ENCODE measurements around the gene DIPK1A. TPM values are rescaled to one million over a fixed set of nuclear protein-coding genes. Genes with fewer than 3 reads are reported as not detected.

DIPK1A gene
- total RNA-seq, 1 experiment from 2014 or later: 3.8 TPM

GRCh38 chr1:92857817-92858216, 103.4 kb downstream of the DIPK1A start:
- Histone ChIP-seq H2AK5ac (ENCODE audit: insufficient read length, low read length) (no peak overlapping the region), H3K4me1 (ENCODE audit: insufficient read depth, low read length) (no peaks in the 10 kb centered on the region), H3T11ph (ENCODE audit: low read length) (no peak overlapping the region), H4K20me1 (ENCODE audit: control insufficient read depth, insufficient read depth, insufficient read length) (no peaks in the 10 kb centered on the region), H3K23me2 (ENCODE audit: insufficient read length, low read depth, low read length, poor library complexity, severe bottlenecking) (no peaks in the 10 kb centered on the region), H2BK20ac (ENCODE audit: low read depth, low read length, poor library complexity, severe bottlenecking) (no peak overlapping the region), H3K14ac (ENCODE audit: insufficient read depth, low read length) (no peak overlapping the region), H3K23ac (ENCODE audit: insufficient read length, low read depth, low read length) (no peak overlapping the region), H3K4ac (ENCODE audit: low read depth, low read length) (no peak overlapping the region), H3K27me3 (ENCODE audit: insufficient read depth, low read length) (no peaks in the 10 kb centered on the region), H2AFZ (ENCODE audit: low read length) (no peak overlapping the region), H2BK15ac (ENCODE audit: low read depth, low read length) (no peak overlapping the region), H2BK5ac (ENCODE audit: insufficient read length, low read length) (no peak overlapping the region), H3K4me2 (ENCODE audit: insufficient read depth, insufficient read length, low read length) (no peak overlapping the region), H3K27ac (ENCODE audit: insufficient read length, low read depth, low read length) (no peak overlapping the region), H3K79me2 (ENCODE audit: insufficient read depth, low read length) (no peaks in the 10 kb centered on the region), H3K56ac (ENCODE audit: insufficient read length, low read depth, low read length) (no peak overlapping the region), H2BK12ac (ENCODE audit: insufficient read length, low read depth, low read length) (no peak overlapping the region), H3K9ac (ENCODE audit: extremely low read depth, insufficient read length, low read length) (no peak overlapping the region), H4K5ac (ENCODE audit: insufficient read length, low read depth, low read length) (no peak overlapping the region), H3K79me1 (ENCODE audit: insufficient read depth, low read depth, low read length, poor library complexity, severe bottlenecking) (no peaks in the 10 kb centered on the region), H4K91ac (ENCODE audit: insufficient read length, low read depth, low read length) (no peak overlapping the region), H3K9me3 (ENCODE audit: control insufficient read depth, low read depth, low read length) (no peaks in the 10 kb centered on the region), H4K8ac (replicated peaks; ENCODE audit: insufficient read length, low read depth, low read length) (no peak overlapping the region), H3K18ac (ENCODE audit: insufficient read length, low read depth, low read length) (no peak overlapping the region), H2BK120ac (ENCODE audit: low read depth, low read length, poor library complexity, severe bottlenecking) (no peak overlapping the region)
- H3K9me3 Mint-ChIP-seq: no peaks in the 10 kb centered on the region; a peak in 1 of 5 replicates
- DNase-seq: no peak
- H3K27me3 Mint-ChIP-seq (ENCODE audit: low read depth): no peaks in the 10 kb centered on the region
- no peaks in the 10 kb centered on the region; a peak in 2 of 7 replicates for H3K36me3 Mint-ChIP-seq (ENCODE audit: insufficient read depth in 1 of 3, low read depth in 3 of 3)
- no peak for TF ChIP-seq CTCF (conservative IDR thresholded peaks at IDR 0.05)
- H3K27ac Mint-ChIP-seq: no peak overlapping the region
- no peak overlapping the region for H3K4me3 Mint-ChIP-seq
- no CpG with 5 or more reads among the region's 5 CpGs for WGBS (ENCODE audit: extremely low coverage, insufficient read length, low lambda C conversion rate)
- peaks cover 2 to 4% of the 10 kb centered on the region in 2 experiments; a peak in 2 of 4 replicates for H3K4me1 Mint-ChIP-seq

Data from H9 (cell line).